IMR-90 (cell line): ENCODE data around the gene TMTC1. TPM values are rescaled to one million over a fixed set of nuclear protein-coding genes. Genes with fewer than 3 reads are reported as not detected.

ENCODE experiments used
- ATAC-seq: fragments of 200-7000 bp; cut with Tn5 transposase; 2 replicates; pipeline ENCODE4 v1.9.1; 2020; ENCODE audit warnings: low read depth, mild to moderate bottlenecking, moderate library complexity
- BruUV-seq: library from RNA; stranded (reverse); fragments of 400-500 nt; replicated peaks from 2 replicates; lab custom pipeline; 2021; lab: Mats Ljungman, UMichigan
- CTCF ChIA-PET: fragments of 300-600 bp; formaldehyde crosslinking; extraction: SDS; loops from one replicate; lab custom pipeline; 2021; ENCODE audit warnings: antibody characterized with exemption; lab: Yijun Ruan, JAX
- POLR2A ChIA-PET: fragments of 300-600 bp; sonication (Branson Sonifier 250); formaldehyde crosslinking; loops from one replicate; lab custom pipeline; 2022; ENCODE audit warnings: antibody characterized with exemption; ENCODE audit not compliant: unreplicated experiment; lab: Charles Lee
- DNase-seq: peaks from one replicate; pipeline ENCODE4 v3.0.0; 2013
- H2AFZ ChIP-seq: replicated peaks from 2 replicates; pipeline ENCODE3; 2013; ENCODE audit warnings: low read length, mild to moderate bottlenecking; ENCODE audit not compliant: poor library complexity
- H2AK5ac ChIP-seq: 2 replicates; pipeline ENCODE4 v1.6.1; 2013; ENCODE audit warnings: low read depth, low read length, inconsistent platforms
- H2AK9ac ChIP-seq: replicated peaks from 2 replicates; pipeline ENCODE3; 2013; ENCODE audit warnings: mild to moderate bottlenecking, low read depth, low read length, moderate library complexity; ENCODE audit not compliant: poor library complexity
- H2BK120ac ChIP-seq: 2 replicates; pipeline ENCODE4 v1.6.1; 2013; ENCODE audit warnings: low read depth, low read length, inconsistent platforms
- H2BK15ac ChIP-seq: 3 replicates; pipeline ENCODE4 v1.6.1; 2013; ENCODE audit warnings: low read depth, low read length, inconsistent platforms
- H2BK20ac ChIP-seq: 2 replicates; pipeline ENCODE4 v1.6.1; 2013; ENCODE audit warnings: low read depth, mild to moderate bottlenecking, inconsistent platforms, low read length, moderate library complexity
- H2BK5ac ChIP-seq: 2 replicates; pipeline ENCODE4 v1.6.1; 2013; ENCODE audit warnings: mild to moderate bottlenecking, low read depth, low read length, inconsistent platforms; ENCODE audit not compliant: poor library complexity, severe bottlenecking
- H3K14ac ChIP-seq: replicated peaks from 2 replicates; pipeline ENCODE4 v1.6.1; 2013; ENCODE audit warnings: low read depth, low read length, inconsistent platforms
- H3K18ac ChIP-seq: 2 replicates; pipeline ENCODE4 v1.6.1; 2013; ENCODE audit warnings: low read depth, low read length, control low read depth
- H3K23ac ChIP-seq: 2 replicates; pipeline ENCODE4 v1.6.1; 2013; ENCODE audit warnings: low read depth, low read length, inconsistent platforms
- H3K27ac ChIP-seq: 2 replicates; pipeline ENCODE4 v1.5.1; 2013; ENCODE audit warnings: mild to moderate bottlenecking, control low read depth, low read length; ENCODE audit not compliant: insufficient read depth
- H3K27me3 ChIP-seq: 2 replicates; pipeline ENCODE4 v1.6.1; 2013; ENCODE audit warnings: low read length; ENCODE audit not compliant: control insufficient read depth, insufficient read depth
- H3K36me3 ChIP-seq: 2 replicates; pipeline ENCODE4 v1.6.1; 2013; ENCODE audit warnings: low read length, mixed read lengths; ENCODE audit not compliant: control insufficient read depth, insufficient read depth
- H3K4ac ChIP-seq: 2 replicates; pipeline ENCODE4 v1.6.1; 2013; ENCODE audit warnings: low read depth, low read length, inconsistent platforms
- H3K4me1 ChIP-seq: 2 replicates; pipeline ENCODE4 v1.6.1; 2013; ENCODE audit warnings: low read length, mixed read lengths; ENCODE audit not compliant: control insufficient read depth, insufficient read depth
- H3K4me2 ChIP-seq: 2 replicates; pipeline ENCODE4 v1.6.1; 2013; ENCODE audit warnings: low read depth, mild to moderate bottlenecking, control low read depth, low read length, moderate library complexity
- H3K4me3 ChIP-seq: 2 replicates; pipeline ENCODE4 v1.5.1; 2013; ENCODE audit warnings: low read depth, mild to moderate bottlenecking, control low read depth, low read length, moderate library complexity; ENCODE audit not compliant: insufficient read depth
- H3K56ac ChIP-seq: 2 replicates; pipeline ENCODE4 v1.6.1; 2013; ENCODE audit warnings: low read length, inconsistent platforms; ENCODE audit not compliant: insufficient read depth; ENCODE audit errors: extremely low read depth
- H3K79me1 ChIP-seq, 2 experiments: 2 replicates each; pipeline ENCODE4 v1.6.1; 2013; ENCODE audit warnings: low read length in 2 of 2, inconsistent platforms in 1 of 2, low read depth in 1 of 2
- H3K9ac ChIP-seq: 2 replicates; pipeline ENCODE4 v1.6.1; 2013; ENCODE audit warnings: low read depth, low read length, control low read depth
- H3K9me1 ChIP-seq: 2 replicates; pipeline ENCODE4 v1.6.1; 2013; ENCODE audit warnings: low read length, inconsistent platforms; ENCODE audit not compliant: insufficient read depth
- H3K9me3 ChIP-seq: 2 replicates; pipeline ENCODE4 v1.6.1; 2013; ENCODE audit warnings: low read length; ENCODE audit not compliant: control insufficient read depth, insufficient read depth
- H4K20me1 ChIP-seq: 2 replicates; pipeline ENCODE4 v1.6.1; 2013; ENCODE audit warnings: low read length, inconsistent platforms; ENCODE audit not compliant: insufficient read depth
- H4K5ac ChIP-seq: 2 replicates; pipeline ENCODE4 v1.6.1; 2013; ENCODE audit warnings: mild to moderate bottlenecking, low read depth, low read length, control low read depth
- H4K8ac ChIP-seq, 2 experiments: 2 replicates each; pipeline ENCODE4 v1.6.1; 2013; ENCODE audit warnings: low read depth in 2 of 2, low read length in 2 of 2, control low read depth in 1 of 2, inconsistent platforms in 1 of 2
- H4K91ac ChIP-seq: 2 replicates; pipeline ENCODE4 v1.6.1; 2013; ENCODE audit warnings: low read depth, low read length, inconsistent platforms; ENCODE audit not compliant: insufficient read depth
- BHLHE40 ChIP-seq: fragments of 150-350 bp; IDR thresholded peaks from 2 replicates; pipeline ENCODE4 v1.6.1; 2016; ENCODE audit warnings: mild to moderate bottlenecking, low read depth, low read length
- CHD1 ChIP-seq: IDR thresholded peaks from 2 replicates; pipeline ENCODE4 v1.6.1; 2012; ENCODE audit warnings: low read depth, low read length, improper control_type of control experiment
- CTCF ChIP-seq: conservative IDR thresholded peaks from 2 replicates; pipeline ENCODE4 v1.5.1; 2012; ENCODE audit warnings: mild to moderate bottlenecking, low read depth, low read length, improper control_type of control experiment
- MAFK ChIP-seq: IDR thresholded peaks from 2 replicates; pipeline ENCODE4 v1.6.1; 2012; ENCODE audit warnings: low read depth, low read length, improper control_type of control experiment
- MAZ ChIP-seq: IDR thresholded peaks from 2 replicates; pipeline ENCODE4 v1.6.1; 2012; ENCODE audit warnings: low read depth, mild to moderate bottlenecking, low read length, improper control_type of control experiment, moderate library complexity, borderline replicate concordance
- MXI1 ChIP-seq: IDR thresholded peaks from 2 replicates; pipeline ENCODE4 v1.6.1; 2012; ENCODE audit warnings: low read depth, mild to moderate bottlenecking, low read length, moderate library complexity, borderline replicate concordance
- WGBS, 2 experiments: methylation state at CpG; one replicate each; pipeline versions ENCODE4 v1.1.5 to v1.1.7; 2013; ENCODE audit warnings: missing lambda C conversion rate in 2 of 2; ENCODE audit not compliant: insufficient read length in 1 of 2; ENCODE audit errors: extremely low coverage in 2 of 2; 5-methylcytosine and 5-hydroxymethylcytosine counted together
- dilution Hi-C: fragments of 300-500 bp; cut with HindIII; formaldehyde crosslinking; loops from one replicate; pipeline ENCODE4 v1.14.3; 2018; ENCODE audit warnings: low sequenced_read_pairs; ENCODE audit not compliant: unreplicated experiment
- in situ Hi-C: fragments of 300-500 bp; cut with MboI; formaldehyde crosslinking; loops from 3 replicates; pipeline ENCODE4 v1.14.3; 2019; ENCODE audit warnings: low sequenced_read_pairs, inconsistent platforms, mixed read lengths
- intact Hi-C: fragments of 100-400 bp; cut with micrococcal nuclease; formaldehyde crosslinking; loops from 2 replicates; pipeline ENCODE4 v1.10.0; 2022
- polyA plus RNA-seq, 3 experiments: library from polyadenylated mRNA; depleted of rRNA; stranded (reverse); fragments of >200 nt; gene quantifications; 2 replicates each; pipeline ENCODE4 v1.2.3, GENCODE V29; 2012; ENCODE audit warnings: low replicate concordance in 1 of 3
- total RNA-seq: library from RNA; depleted of rRNA; stranded (reverse); fragments of >200 nt; gene quantifications from 2 replicates; pipeline ENCODE4 v1.2.3, GENCODE V29; 2012

The TMTC1 gene
- total and polyA plus RNA-seq, 2 of the 4 experiments (the other 2 are of a cell fraction) = 12.5 to 36.4 TPM

GRCh38 chr12:29463198-29463597 lies 320.5 kb downstream of the TMTC1 start:
- no peak overlapping the region for H4K5ac ChIP-seq
- H4K91ac ChIP-seq = no peak overlapping the region
- no peaks in the 10 kb centered on the region for H4K20me1 ChIP-seq
- no peak overlapping the region for H2BK15ac ChIP-seq
- H3K36me3 ChIP-seq = peaks cover 2% of the 10 kb centered on the region; the same call in 1 of the 2 replicates
- no peak overlapping the region for H4K8ac ChIP-seq
- DNase-seq (no peak), ATAC-seq (no peak)
- no peak overlapping the region for H3K27ac ChIP-seq
- H3K79me1 ChIP-seq = no peaks in the 10 kb centered on the region
- POLR2A ChIA-PET = no interaction called here
- no peak overlapping the region for H3K14ac ChIP-seq
- H3K27me3 ChIP-seq = no peaks in the 10 kb centered on the region
- no peak overlapping the region for H3K56ac ChIP-seq
- H3K4me2 ChIP-seq = no peak overlapping the region
- WGBS, 2 experiments = 69% methylated on average over 3 of the region's 4 CpGs; no CpG with 5 or more reads in 1 of the 2 experiments
- intact Hi-C loops (no loop called here), dilution Hi-C loops (no loop called here), in situ Hi-C loops (no loop called here)
- H3K4me1 ChIP-seq = no peaks in the 10 kb centered on the region
- no peak overlapping the region for H2AK9ac ChIP-seq
- H2AFZ ChIP-seq = no peak overlapping the region
- H2AK5ac ChIP-seq = no peak overlapping the region
- no peak overlapping the region for H2BK120ac ChIP-seq
- no peak for TF ChIP-seq BHLHE40
- TF ChIP-seq MAFK = no peak
- TF ChIP-seq MXI1 = no peak
- TF ChIP-seq CTCF = no peak
- no peak for TF ChIP-seq MAZ
- no peak for TF ChIP-seq CHD1
- H2BK5ac ChIP-seq = no peak overlapping the region
- H3K9me3 ChIP-seq = no peaks in the 10 kb centered on the region
- H3K9me1 ChIP-seq = 0 out of 2 replicates have a peak, but pooled peaks cover 4% of the 10 kb centered on the region
- H3K9ac ChIP-seq = no peak overlapping the region
- H2BK20ac ChIP-seq = no peak overlapping the region
- no peak overlapping the region for H3K4me3 ChIP-seq
- CTCF ChIA-PET = no interaction called here
- BruUV-seq = no TSS peak
- H3K23ac ChIP-seq = no peak overlapping the region
- H3K18ac ChIP-seq = no peak overlapping the region
- H3K4ac ChIP-seq = no peak overlapping the region
